ENCODE measurements around the gene RASD2. TPM values are rescaled to one million over a fixed set of nuclear protein-coding genes. Genes with fewer than 3 reads are reported as not detected.

The RASD2 gene
- total RNA-seq, 1 experiment from 2014 or later = 3.1 TPM

- TF ChIP-seq ZNF532 (CRISPR knock-in tag; IDR thresholded peaks at IDR 0.05; ENCODE audit: borderline replicate concordance) (no peak), ARID4B (CRISPR knock-in tag; IDR thresholded peaks at IDR 0.05; ENCODE audit: borderline replicate concordance) (peak; percentile 33; the same call in 1 of the 2 replicates), ESRRA (CRISPR knock-in tag; IDR thresholded peaks at IDR 0.05; ENCODE audit: borderline replicate concordance) (peak; percentile 78; the same call in 1 of the 2 replicates), GRHL2 (CRISPR knock-in tag; IDR thresholded peaks at IDR 0.05; ENCODE audit: insufficient replicate concordance, severe bottlenecking) (no peak), ZBTB21 (CRISPR knock-in tag; IDR thresholded peaks at IDR 0.05; ENCODE audit: borderline replicate concordance) (0 out of 2 replicates have a peak, but pooled peaks have one; percentile 57), TP53 (CRISPR knock-in tag; IDR thresholded peaks at IDR 0.05) (peak; percentile 84; the same call in 1 of the 2 replicates), ZNF396 (CRISPR knock-in tag; IDR thresholded peaks at IDR 0.05; ENCODE audit: borderline replicate concordance) (no peak), PRRX2 (CRISPR knock-in tag; IDR thresholded peaks at IDR 0.05) (no peak), ZNF425 (CRISPR knock-in tag; conservative IDR thresholded peaks at IDR 0.05) (no peak), JUN (CRISPR knock-in tag; IDR thresholded peaks at IDR 0.05) (0 out of 2 replicates have a peak, but pooled peaks have one; percentile 63), SOX15 (CRISPR knock-in tag; IDR thresholded peaks at IDR 0.05) (no peak), IRF1 (CRISPR knock-in tag; IDR thresholded peaks at IDR 0.05) (peak; percentile 77), RORB (CRISPR knock-in tag; IDR thresholded peaks at IDR 0.05) (no peak), ZNF138 (CRISPR knock-in tag; conservative IDR thresholded peaks at IDR 0.05) (0 out of 2 replicates have a peak, but pooled peaks have one; percentile 62), NR1H2 (CRISPR knock-in tag; IDR thresholded peaks at IDR 0.05) (no peak), ATF1 (CRISPR knock-in tag; IDR thresholded peaks at IDR 0.05) (no peak)
- TF ChIP-seq, protein P1, sequence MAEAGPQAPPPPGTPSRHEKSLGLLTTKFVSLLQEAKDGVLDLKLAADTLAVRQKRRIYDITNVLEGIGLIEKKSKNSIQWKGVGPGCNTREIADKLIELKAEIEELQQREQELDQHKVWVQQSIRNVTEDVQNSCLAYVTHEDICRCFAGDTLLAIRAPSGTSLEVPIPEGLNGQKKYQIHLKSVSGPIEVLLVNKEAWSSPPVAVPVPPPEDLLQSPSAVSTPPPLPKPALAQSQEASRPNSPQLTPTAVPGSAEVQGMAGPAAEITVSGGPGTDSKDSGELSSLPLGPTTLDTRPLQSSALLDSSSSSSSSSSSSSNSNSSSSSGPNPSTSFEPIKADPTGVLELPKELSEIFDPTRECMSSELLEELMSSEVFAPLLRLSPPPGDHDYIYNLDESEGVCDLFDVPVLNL (CRISPR knock-in tag; IDR thresholded peaks at IDR 0.05; ENCODE audit: borderline replicate concordance, low read depth) = no peak
- TF ChIP-seq, protein P2, sequence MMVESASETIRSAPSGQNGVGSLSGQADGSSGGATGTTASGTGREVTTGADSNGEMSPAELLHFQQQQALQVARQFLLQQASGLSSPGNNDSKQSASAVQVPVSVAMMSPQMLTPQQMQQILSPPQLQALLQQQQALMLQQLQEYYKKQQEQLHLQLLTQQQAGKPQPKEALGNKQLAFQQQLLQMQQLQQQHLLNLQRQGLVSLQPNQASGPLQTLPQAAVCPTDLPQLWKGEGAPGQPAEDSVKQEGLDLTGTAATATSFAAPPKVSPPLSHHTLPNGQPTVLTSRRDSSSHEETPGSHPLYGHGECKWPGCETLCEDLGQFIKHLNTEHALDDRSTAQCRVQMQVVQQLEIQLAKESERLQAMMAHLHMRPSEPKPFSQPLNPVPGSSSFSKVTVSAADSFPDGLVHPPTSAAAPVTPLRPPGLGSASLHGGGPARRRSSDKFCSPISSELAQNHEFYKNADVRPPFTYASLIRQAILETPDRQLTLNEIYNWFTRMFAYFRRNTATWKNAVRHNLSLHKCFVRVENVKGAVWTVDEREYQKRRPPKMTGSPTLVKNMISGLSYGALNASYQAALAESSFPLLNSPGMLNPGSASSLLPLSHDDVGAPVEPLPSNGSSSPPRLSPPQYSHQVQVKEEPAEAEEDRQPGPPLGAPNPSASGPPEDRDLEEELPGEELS (CRISPR knock-in tag; IDR thresholded peaks at IDR 0.05) = peak; percentile 92
- TF ChIP-seq, protein P3, sequence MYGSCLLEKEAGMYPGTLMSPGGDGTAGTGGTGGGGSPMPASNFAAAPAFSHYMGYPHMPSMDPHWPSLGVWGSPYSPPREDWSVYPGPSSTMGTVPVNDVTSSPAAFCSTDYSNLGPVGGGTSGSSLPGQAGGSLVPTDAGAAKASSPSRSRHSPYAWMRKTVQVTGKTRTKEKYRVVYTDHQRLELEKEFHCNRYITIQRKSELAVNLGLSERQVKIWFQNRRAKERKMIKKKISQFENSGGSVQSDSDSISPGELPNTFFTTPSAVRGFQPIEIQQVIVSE (CRISPR knock-in tag; IDR thresholded peaks at IDR 0.05; ENCODE audit: borderline replicate concordance) = no peak
These were observed 579 bp upstream of the RASD2 start (continued) for GRCh38 chr22:35539910-35540594.
